Prostate gland (tissue), 1 donor: ENCODE data around the gene TRIM26.

Source experiments
- POLR2A ChIP-seq: fragments of 450-650 bp; IDR thresholded peaks from one replicate; pipeline ENCODE4 v1.6.1; 2016; ENCODE audit warnings: antibody characterized with exemption, mild to moderate bottlenecking
- POLR2AphosphoS5 ChIP-seq: sonication (generic); formaldehyde crosslinking; IDR thresholded peaks from one replicate; pipeline ENCODE4 v1.6.1; 2017; ENCODE audit warnings: antibody characterized with exemption

GRCh38 chr6:30206799-30207618, 6.2 kb downstream of the TRIM26 start:
- peak; percentile 78 for TF ChIP-seq POLR2AphosphoS5
- no peak for TF ChIP-seq POLR2A
